Suprapubic skin (tissue), 4 donors: ENCODE measurements around the gene TMUB2. TPM values are rescaled to one million over a fixed set of nuclear protein-coding genes. Genes with fewer than 3 reads are reported as not detected.

Source experiments
- DNase-seq, 2 donors: peaks; one replicate each; pipeline ENCODE4 v3.0.0-alpha.2; 2019; ENCODE audit warnings: low spot score in 2 of 2
- H3K27ac ChIP-seq: fragments of 200-600 bp; sonication (generic); one replicate; pipeline ENCODE4 v1.5.1; 2019
- H3K27me3 ChIP-seq: fragments of 200-600 bp; sonication (generic); one replicate; pipeline ENCODE4 v1.5.1; 2019
- H3K36me3 ChIP-seq: fragments of 200-600 bp; sonication (generic); one replicate; pipeline ENCODE4 v1.5.1; 2019
- H3K4me1 ChIP-seq: fragments of 200-600 bp; sonication (generic); one replicate; pipeline ENCODE4 v1.5.1; 2019
- H3K4me3 ChIP-seq: fragments of 200-600 bp; sonication (generic); one replicate; pipeline ENCODE4 v1.5.1; 2019; ENCODE audit warnings: mild to moderate bottlenecking
- H3K9me3 ChIP-seq: fragments of 200-600 bp; sonication (generic); one replicate; pipeline ENCODE4 v1.5.1; 2019
- CTCF ChIP-seq, 2 donors: fragments of 200-600 bp in 1 of 2; fragments of 450-650 bp in 1 of 2; sonication (generic) in 1 of 2; IDR thresholded peaks; one replicate each; pipeline ENCODE4 v1.5.1; 2016 to 2019; ENCODE audit warnings: antibody characterized with exemption in 2 of 2, mild to moderate bottlenecking in 1 of 2, moderate library complexity in 1 of 2
- EP300 ChIP-seq: sonication (generic); formaldehyde crosslinking; IDR thresholded peaks from one replicate; pipeline ENCODE4 v1.6.1; 2017; ENCODE audit warnings: antibody characterized with exemption
- POLR2A ChIP-seq, 2 donors: fragments of 450-650 bp; IDR thresholded peaks; one replicate each; pipeline ENCODE4 v1.6.1; 2017; ENCODE audit warnings: antibody characterized with exemption in 2 of 2, mild to moderate bottlenecking in 2 of 2, moderate library complexity in 2 of 2
- POLR2AphosphoS5 ChIP-seq, 3 donors: sonication (generic); formaldehyde crosslinking; IDR thresholded peaks; one replicate each; pipeline ENCODE4 v1.6.1; 2017; ENCODE audit warnings: antibody characterized with exemption in 3 of 3
- WGBS: methylation state at CpG from one replicate; pipeline ENCODE4 v1.1.5; 2018; 5-methylcytosine and 5-hydroxymethylcytosine counted together
- total RNA-seq, 4 donors: library from RNA; depleted of rRNA; stranded (reverse); fragments of >200 nt; gene quantifications; one replicate each; pipeline ENCODE4 v1.1.0, GENCODE V29; 2016

Gene TMUB2
- total RNA-seq, 4 donors from 2014 or later, result 31.5 to 48.8 (median 36.1) TPM

- Histone ChIP-seq H3K4me1 (peaks cover 45% of the 10 kb centered on the region), H3K9me3 (no peaks in the 10 kb centered on the region), H3K36me3 (peaks cover 15% of the 10 kb centered on the region), H3K27ac (peak overlapping the region; percentile 100), H3K4me3 (peak overlapping the region; percentile 77), H3K27me3 (no peaks in the 10 kb centered on the region)
- DNase-seq, result peak in 1 of 2 donors; percentile 75
- TF ChIP-seq EP300 (no peak), CTCF (IDR thresholded peaks at IDR 0.05) (no peak), POLR2AphosphoS5 (IDR thresholded peaks at IDR 0.05) (no peak), POLR2A (IDR thresholded peaks at IDR 0.05) (no peak)
- WGBS, result under 1% methylated on average over 43 of the region's 108 CpGs
Observed at GRCh38 chr17:44220213-44221083, 33.7 kb downstream of the TMUB2 start.

- Histone ChIP-seq H3K4me3 (peak overlapping the region; percentile 77), H3K36me3 (peaks cover 7% of the 10 kb centered on the region), H3K27me3 (no peaks in the 10 kb centered on the region), H3K27ac (peak overlapping the region; percentile 100), H3K4me1 (peaks cover 45% of the 10 kb centered on the region), H3K9me3 (no peaks in the 10 kb centered on the region)
- peak; percentile 89 to 92 for DNase-seq
- TF ChIP-seq POLR2AphosphoS5 (IDR thresholded peaks at IDR 0.05) (peak in 2 of 3 donors; percentile 13 to 44), CTCF (IDR thresholded peaks at IDR 0.05) (no peak), EP300 (no peak)
- WGBS, result under 1% methylated on average over 38 of the region's 54 CpGs
Observed at GRCh38 chr17:44221084-44221861, 34.5 kb downstream of the TMUB2 start.

- Histone ChIP-seq H3K9me3 (no peaks in the 10 kb centered on the region), H3K4me1 (peaks cover 40% of the 10 kb centered on the region), H3K4me3 (peak overlapping the region; percentile 77), H3K27me3 (no peaks in the 10 kb centered on the region), H3K36me3 (peaks cover 1% of the 10 kb centered on the region), H3K27ac (peak overlapping the region; percentile 100)
- TF ChIP-seq POLR2AphosphoS5 (IDR thresholded peaks at IDR 0.05) (no peak), CTCF (IDR thresholded peaks at IDR 0.05) (no peak), POLR2A (IDR thresholded peaks at IDR 0.05) (no peak), EP300 (no peak)
- WGBS, result under 1% methylated on average over 17 of the region's 17 CpGs
- peak in 1 of 2 donors; percentile 72 for DNase-seq
Observed at GRCh38 chr17:44221862-44222111, 35.0 kb downstream of the TMUB2 start.

GRCh38 chr17:44222112-44222869, 35.5 kb downstream of the TMUB2 start:
- peak; percentile 83 to 88 for DNase-seq
- Histone ChIP-seq H3K27me3 (no peaks in the 10 kb centered on the region), H3K9me3 (no peaks in the 10 kb centered on the region), H3K36me3 (no peaks in the 10 kb centered on the region), H3K27ac (peak overlapping the region; percentile 100), H3K4me1 (peaks cover 35% of the 10 kb centered on the region), H3K4me3 (peak overlapping the region; percentile 77)
- under 1% methylated on average over 35 of the region's 36 CpGs for WGBS
- peak in 1 of 3 donors; percentile 25 for TF ChIP-seq POLR2AphosphoS5 (IDR thresholded peaks at IDR 0.05)
- TF ChIP-seq CTCF (IDR thresholded peaks at IDR 0.05), result no peak
